Ectodermal cell (in vitro differentiated cells): ENCODE data around the gene MAN2C1.

ENCODE experiments used
- H3K27ac ChIP-seq: 2 replicates; pipeline ENCODE4 v1.7.0; 2013; ENCODE audit warnings: mild to moderate bottlenecking, low read depth, low read length; ENCODE audit not compliant: insufficient read depth, poor library complexity, severe bottlenecking
- H3K27me3 ChIP-seq: 2 replicates; pipeline ENCODE4 v1.7.0; 2013; ENCODE audit warnings: mild to moderate bottlenecking, low read length; ENCODE audit not compliant: insufficient read depth, control insufficient read depth, poor library complexity, severe bottlenecking
- H3K36me3 ChIP-seq: one replicate; pipeline ENCODE4 v1.7.0; 2013; ENCODE audit warnings: low read length; ENCODE audit not compliant: control insufficient read depth, insufficient read depth
- H3K4me1 ChIP-seq: one replicate; pipeline ENCODE4 v1.7.0; 2013; ENCODE audit warnings: low read length; ENCODE audit not compliant: control insufficient read depth, insufficient read depth
- H3K4me3 ChIP-seq: 2 replicates; pipeline ENCODE4 v1.7.0; 2013; ENCODE audit warnings: low read depth, low read length, control low read depth; ENCODE audit not compliant: insufficient read depth
- H3K9me3 ChIP-seq: 2 replicates; pipeline ENCODE4 v1.7.0; 2013; ENCODE audit warnings: mild to moderate bottlenecking, low read length, moderate library complexity; ENCODE audit not compliant: control insufficient read depth
- WGBS, 2 experiments: methylation state at CpG; one replicate each; pipeline ENCODE4 v1.1.7; 2013; ENCODE audit warnings: missing lambda C conversion rate in 2 of 2; 5-methylcytosine and 5-hydroxymethylcytosine counted together

MAN2C1 gene

GRCh38 chr15:75307778-75308390 is 60.5 kb downstream of the MAN2C1 start:
- Histone ChIP-seq H3K36me3 (no peaks in the 10 kb centered on the region), H3K27me3 (peaks cover 10% of the 10 kb centered on the region), H3K4me3 (no peak overlapping the region), H3K4me1 (no peaks in the 10 kb centered on the region), H3K9me3 (no peaks in the 10 kb centered on the region), H3K27ac (no peak overlapping the region)
- 43 to 44% methylated on average over 15 of the region's 15 CpGs for WGBS, 2 experiments

GRCh38 chr15:75306188-75306587 is 62.2 kb downstream of the MAN2C1 start:
- peaks cover 10% of the 10 kb centered on the region for H3K27me3 ChIP-seq
- H3K27ac ChIP-seq = no peak overlapping the region
- H3K9me3 ChIP-seq = no peaks in the 10 kb centered on the region
- 75 to 94% methylated on average over 2 to 3 of the region's 3 CpGs for WGBS, 2 experiments
- H3K4me1 ChIP-seq = no peaks in the 10 kb centered on the region
- H3K36me3 ChIP-seq = no peaks in the 10 kb centered on the region
- H3K4me3 ChIP-seq = no peak overlapping the region
